Stomach smooth muscle (tissue), 2 donors: ENCODE data around the gene HTR4.
"Not testable (repeated sequence)": the region's sequence is repeated elsewhere in the genome, so short reads cannot be mapped to it uniquely, and the experiment has no call there.

Experiments
- H3K27ac ChIP-seq: one replicate; pipeline ENCODE4 v1.7.0; 2013; ENCODE audit warnings: mild to moderate bottlenecking, low read length, inconsistent platforms
- H3K27me3 ChIP-seq, 2 donors: one replicate each; pipeline ENCODE4 v1.7.0; 2013; ENCODE audit warnings: low read length in 2 of 2; ENCODE audit not compliant: insufficient read depth in 2 of 2, control insufficient read depth in 1 of 2
- H3K36me3 ChIP-seq, 2 donors: one replicate each; pipeline ENCODE4 v1.7.0; 2013; ENCODE audit warnings: low read length in 2 of 2; ENCODE audit not compliant: control insufficient read depth in 2 of 2, insufficient read depth in 2 of 2
- H3K4me1 ChIP-seq: one replicate; pipeline ENCODE4 v1.7.0; 2013; ENCODE audit warnings: low read length; ENCODE audit not compliant: control insufficient read depth, insufficient read depth
- H3K4me3 ChIP-seq, 2 donors: one replicate each; pipeline ENCODE4 v1.7.0; 2013; ENCODE audit warnings: low read length in 2 of 2
- H3K9ac ChIP-seq, 2 donors: one replicate each; pipeline ENCODE4 v1.7.0; 2013; ENCODE audit warnings: low read length in 2 of 2, mild to moderate bottlenecking in 1 of 2
- H3K9me3 ChIP-seq, 2 donors: one replicate each; pipeline ENCODE4 v1.7.0; 2013; ENCODE audit warnings: low read length in 2 of 2; ENCODE audit not compliant: control insufficient read depth in 2 of 2
- donor health status: healthy.
- donor health status: Pancreatic carcinoma.

HTR4 gene

DNA sequence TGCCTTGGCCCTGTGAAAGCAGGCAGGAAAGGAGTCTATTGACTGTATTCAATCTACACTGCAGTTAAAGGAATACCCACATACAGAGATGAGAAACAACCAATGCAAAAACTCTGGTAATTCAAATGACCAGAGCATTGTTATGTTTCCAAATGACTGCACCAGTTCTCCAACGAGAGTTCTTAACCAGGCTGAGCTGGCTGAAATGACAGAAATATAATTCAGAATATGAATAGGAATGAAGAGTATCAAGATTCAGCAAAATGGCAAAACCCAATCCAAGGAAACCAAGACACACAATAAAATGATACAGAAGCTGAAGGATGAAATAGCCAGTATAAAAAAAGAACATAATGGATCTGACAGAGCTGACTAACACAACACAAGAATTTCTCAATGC is 119.1 kb downstream of the HTR4 start:
- H3K4me1 ChIP-seq = no peaks in the 10 kb centered on the region
- H3K4me3 ChIP-seq = no peak overlapping the region

DNA sequence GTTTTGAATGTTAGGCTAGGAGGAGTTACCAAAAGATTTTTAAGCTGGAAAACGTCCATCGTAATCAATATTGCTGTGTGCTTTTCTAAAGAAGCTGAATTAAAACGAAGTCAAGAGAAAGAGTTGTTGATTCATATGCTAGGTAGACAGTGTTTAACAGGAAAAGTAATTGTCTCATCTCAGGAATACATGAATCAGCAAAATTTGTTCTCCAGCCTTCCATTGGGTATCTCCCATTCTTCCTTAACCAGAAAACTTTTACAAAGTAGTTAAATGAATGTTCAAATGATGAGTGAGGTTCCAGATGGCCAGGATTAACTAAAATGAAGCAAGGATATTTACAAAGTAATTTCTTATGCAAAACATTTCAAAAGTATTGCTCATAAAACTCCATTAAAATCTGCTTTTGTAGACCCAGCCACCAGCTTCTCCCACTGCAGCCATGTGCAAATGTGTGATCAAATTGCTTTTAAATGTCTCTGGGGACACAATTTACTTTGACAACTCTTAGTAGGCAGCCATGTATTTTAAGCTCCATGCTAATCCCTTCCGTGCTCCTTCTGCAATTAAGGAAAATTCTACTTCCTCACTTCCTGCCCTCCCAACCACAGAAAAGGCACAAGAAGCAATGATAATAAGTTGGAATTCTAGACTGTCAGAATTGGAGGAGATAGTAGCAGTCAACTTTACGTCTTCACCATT is 121.2 kb downstream of the HTR4 start:
- Histone ChIP-seq H3K27me3 (no peaks in the 10 kb centered on the region), H3K9me3 (peaks cover 6 to 22% of the 10 kb centered on the region in 2 donors), H3K9ac (no peak overlapping the region), H3K36me3 (no peaks in the 10 kb centered on the region), H3K4me3 (no peak overlapping the region), H3K27ac (no peak overlapping the region), H3K4me1 (no peaks in the 10 kb centered on the region)

More for the DNA sequence above, 119.1 kb downstream of the HTR4 start:
- no peak overlapping the region for H3K9ac ChIP-seq
- H3K36me3 ChIP-seq = no peaks in the 10 kb centered on the region
- peaks cover 0 to 10% of the 10 kb centered on the region in 2 donors for H3K9me3 ChIP-seq
- no peak overlapping the region for H3K27ac ChIP-seq
- no peaks in the 10 kb centered on the region for H3K27me3 ChIP-seq

GRCh38 chr5:148529450-148529849 is 124.9 kb downstream of the HTR4 start:
- not testable (repeated sequence) for H3K27ac ChIP-seq, H3K9ac ChIP-seq, H3K4me3 ChIP-seq, H3K27me3 ChIP-seq, H3K36me3 ChIP-seq, H3K4me1 ChIP-seq
- peaks cover 6 to 16% of the 10 kb centered on the region in 2 donors for H3K9me3 ChIP-seq

- Histone ChIP-seq H3K27ac (no peak overlapping the region), H3K36me3 (no peaks in the 10 kb centered on the region), H3K9ac (no peak overlapping the region)
These were observed 129.6 kb downstream of the HTR4 start for GRCh38 chr5:148524721-148525120.

DNA sequence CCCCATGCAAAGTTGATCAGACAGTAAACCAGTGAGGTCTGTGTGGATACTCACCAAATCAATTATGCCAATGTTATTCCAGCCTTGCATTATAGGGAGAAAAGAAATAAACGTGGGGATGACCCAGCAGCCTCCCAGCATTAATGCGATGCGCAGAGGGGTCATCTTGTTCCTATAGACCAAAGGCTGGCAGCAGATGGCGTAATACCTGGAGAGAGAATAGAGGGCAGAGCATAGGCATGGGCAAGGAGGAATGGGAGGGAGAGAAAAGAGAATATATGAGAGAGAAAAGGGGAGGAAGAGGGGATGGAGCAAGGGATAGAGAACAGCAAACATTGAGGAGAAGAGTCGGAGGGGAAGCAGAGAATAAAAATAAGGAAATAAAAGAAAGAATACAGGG is 131.2 kb downstream of the HTR4 start:
- Histone ChIP-seq H3K9ac (no peak overlapping the region), H3K4me1 (no peaks in the 10 kb centered on the region)

More at GRCh38 chr5:148524721-148525120, 129.6 kb downstream of the HTR4 start:
- H3K4me1 ChIP-seq = no peaks in the 10 kb centered on the region
- H3K4me3 ChIP-seq = no peak overlapping the region
- H3K9me3 ChIP-seq = peaks cover 5 to 8% of the 10 kb centered on the region in 2 donors
- H3K27me3 ChIP-seq = no peaks in the 10 kb centered on the region

DNA sequence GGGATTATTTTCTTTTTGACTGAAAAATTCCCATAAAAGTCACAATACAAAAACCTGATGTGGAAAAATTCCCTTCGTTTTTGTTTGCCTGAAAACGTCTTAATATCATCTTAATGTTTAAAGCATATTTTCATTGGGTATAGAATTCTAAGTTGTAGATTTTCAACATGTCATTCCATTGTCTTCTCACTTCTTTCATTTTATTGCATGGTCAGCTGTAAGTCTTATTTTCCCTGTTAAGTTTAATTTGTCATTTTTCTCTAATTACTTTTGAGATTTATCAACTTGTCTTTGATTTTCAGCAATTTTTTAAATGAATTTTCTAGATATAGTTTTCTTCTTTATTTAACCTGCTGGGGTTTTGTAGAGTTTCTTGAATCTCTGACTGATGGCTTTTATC is 138.9 kb downstream of the HTR4 start:
- H3K4me1 ChIP-seq = no peaks in the 10 kb centered on the region
- H3K27ac ChIP-seq = no peak overlapping the region
- H3K27me3 ChIP-seq = no peaks in the 10 kb centered on the region
- H3K36me3 ChIP-seq = no peaks in the 10 kb centered on the region
- no peak overlapping the region for H3K9ac ChIP-seq
- no peak overlapping the region for H3K4me3 ChIP-seq
- H3K9me3 ChIP-seq = no peaks in the 10 kb centered on the region

More for the DNA sequence above, 131.2 kb downstream of the HTR4 start:
- Histone ChIP-seq H3K27me3 (no peaks in the 10 kb centered on the region), H3K27ac (no peak overlapping the region), H3K4me3 (no peak overlapping the region), H3K9me3 (no peaks in the 10 kb centered on the region), H3K36me3 (no peaks in the 10 kb centered on the region)

DNA sequence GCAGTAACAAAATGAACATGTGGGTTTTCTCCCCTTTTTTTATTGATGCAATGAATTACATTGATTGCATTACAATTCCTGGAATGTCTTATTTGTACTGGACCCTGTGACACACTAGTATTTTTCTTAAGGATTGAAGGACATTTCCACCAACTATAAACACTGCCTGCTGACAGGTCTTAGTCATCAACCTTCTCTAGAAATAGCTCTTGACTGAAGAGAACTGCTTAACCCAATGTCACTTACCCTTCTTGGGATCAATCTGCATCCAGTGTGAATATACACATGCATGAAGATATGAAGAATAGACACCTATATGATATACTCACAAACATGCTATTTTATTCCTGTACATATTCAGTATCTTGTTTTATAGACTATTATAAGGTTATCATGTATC is 140.0 kb downstream of the HTR4 start:
- peaks cover 0 to 3% of the 10 kb centered on the region in 2 donors for H3K9me3 ChIP-seq
- H3K4me3 ChIP-seq = no peak overlapping the region
- H3K36me3 ChIP-seq = no peaks in the 10 kb centered on the region
- no peaks in the 10 kb centered on the region for H3K4me1 ChIP-seq
- no peak overlapping the region for H3K27ac ChIP-seq
- no peak overlapping the region for H3K9ac ChIP-seq
- no peaks in the 10 kb centered on the region for H3K27me3 ChIP-seq

- H3K27ac ChIP-seq = no peak overlapping the region
- peaks cover 0 to 3% of the 10 kb centered on the region in 2 donors for H3K9me3 ChIP-seq
- no peak overlapping the region for H3K9ac ChIP-seq
- H3K36me3 ChIP-seq = no peaks in the 10 kb centered on the region
- no peaks in the 10 kb centered on the region for H3K4me1 ChIP-seq
- H3K27me3 ChIP-seq = no peaks in the 10 kb centered on the region
- H3K4me3 ChIP-seq = no peak overlapping the region
These were observed 141.8 kb downstream of the HTR4 start for GRCh38 chr5:148512498-148512897.

- no peak overlapping the region for H3K27ac ChIP-seq
These were observed 142.4 kb downstream of the HTR4 start for GRCh38 chr5:148511810-148512347.

DNA sequence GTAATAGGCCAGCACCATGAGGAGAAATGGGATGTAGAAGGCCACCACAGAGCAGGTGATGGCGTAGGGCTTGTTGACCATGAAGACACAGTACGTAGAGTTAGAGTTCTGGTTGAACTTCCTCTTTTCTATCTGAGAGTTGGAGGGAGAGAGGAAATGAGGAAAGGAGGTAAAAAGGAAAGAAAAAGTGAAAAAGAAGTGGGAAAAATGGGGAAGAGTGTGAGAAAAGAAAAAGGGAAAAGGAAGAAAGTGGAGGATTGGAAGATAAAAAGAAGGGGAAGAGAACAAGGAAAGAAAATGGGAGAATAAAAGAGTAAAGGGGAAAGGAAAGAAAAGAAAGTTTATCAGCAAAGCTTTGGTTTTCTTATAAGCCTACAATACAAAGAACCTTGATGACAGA is 144.4 kb downstream of the HTR4 start:
- H3K9ac ChIP-seq = no peak overlapping the region
- H3K27ac ChIP-seq = no peak overlapping the region
- H3K4me1 ChIP-seq = no peaks in the 10 kb centered on the region
- H3K36me3 ChIP-seq = no peaks in the 10 kb centered on the region
- no peaks in the 10 kb centered on the region for H3K27me3 ChIP-seq
- H3K9me3 ChIP-seq = peaks cover 0 to 3% of the 10 kb centered on the region in 2 donors
- H3K4me3 ChIP-seq = no peak overlapping the region

More at GRCh38 chr5:148511810-148512347, 142.4 kb downstream of the HTR4 start:
- peaks cover 0 to 3% of the 10 kb centered on the region in 2 donors for H3K9me3 ChIP-seq
- H3K27me3 ChIP-seq = no peaks in the 10 kb centered on the region
- no peak overlapping the region for H3K4me3 ChIP-seq
- H3K9ac ChIP-seq = no peak overlapping the region
- H3K36me3 ChIP-seq = no peaks in the 10 kb centered on the region
- H3K4me1 ChIP-seq = no peaks in the 10 kb centered on the region

- H3K4me3 ChIP-seq = no peak overlapping the region
- H3K36me3 ChIP-seq = no peaks in the 10 kb centered on the region
- H3K27ac ChIP-seq = no peak overlapping the region
- H3K9ac ChIP-seq = no peak overlapping the region
- peaks cover 0 to 3% of the 10 kb centered on the region in 2 donors for H3K9me3 ChIP-seq
- H3K4me1 ChIP-seq = no peaks in the 10 kb centered on the region
- no peaks in the 10 kb centered on the region for H3K27me3 ChIP-seq
These were observed 146.7 kb downstream of the HTR4 start for GRCh38 chr5:148507648-148508047.
